Ramos (cell line): ENCODE results near the gene SLC24A4.

Experiments
- in situ Hi-C: fragments of 300-500 bp; cut with MboI; formaldehyde crosslinking; loops from one replicate; pipeline ENCODE4 v1.14.3; 2022; ENCODE audit warnings: low sequenced_read_pairs; ENCODE audit not compliant: unreplicated experiment

SLC24A4 gene

GRCh38 chr14:92513966-92514843 lies 191.2 kb downstream of the SLC24A4 start:
- in situ Hi-C loops: no loop called here

- in situ Hi-C loops: no loop called here
These were observed 192.0 kb downstream of the SLC24A4 start for GRCh38 chr14:92514844-92515514.

GRCh38 chr14:92515546-92516343 lies 192.8 kb downstream of the SLC24A4 start:
- in situ Hi-C loops: no loop called here

GRCh38 chr14:92516344-92516965 lies 193.5 kb downstream of the SLC24A4 start:
- in situ Hi-C loops: no loop called here

GRCh38 chr14:92516966-92517506 lies 194.1 kb downstream of the SLC24A4 start:
- in situ Hi-C loops: no loop called here

- in situ Hi-C loops: no loop called here
These were observed 194.8 kb downstream of the SLC24A4 start for GRCh38 chr14:92517761-92518160.

- in situ Hi-C loops: no loop called here
These were observed 196.5 kb downstream of the SLC24A4 start for GRCh38 chr14:92519246-92520101.

- in situ Hi-C loops: no loop called here
These were observed 197.4 kb downstream of the SLC24A4 start for GRCh38 chr14:92520102-92521057.

- in situ Hi-C loops: no loop called here
These were observed 198.1 kb downstream of the SLC24A4 start for GRCh38 chr14:92521058-92521415.

GRCh38 chr14:92523752-92524151 lies 200.8 kb downstream of the SLC24A4 start:
- in situ Hi-C loops: no loop called here

GRCh38 chr14:92524602-92525185 lies 201.7 kb downstream of the SLC24A4 start:
- in situ Hi-C loops: no loop called here

- in situ Hi-C loops: no loop called here
These were observed 202.5 kb downstream of the SLC24A4 start for GRCh38 chr14:92525322-92526095.

GRCh38 chr14:92527721-92528120 lies 204.8 kb downstream of the SLC24A4 start:
- in situ Hi-C loops: no loop called here

GRCh38 chr14:92528486-92529100 lies 205.6 kb downstream of the SLC24A4 start:
- in situ Hi-C loops: no loop called here

- in situ Hi-C loops: no loop called here
These were observed 206.9 kb downstream of the SLC24A4 start for GRCh38 chr14:92529903-92530302.

GRCh38 chr14:92531106-92531873 lies 208.3 kb downstream of the SLC24A4 start:
- in situ Hi-C loops: no loop called here
